Measurements from ENCODE around the gene CCPG1.

- no peak for TF ChIP-seq CTCF (IDR thresholded peaks at IDR 0.05; ENCODE audit: low read depth, low read length)
- TF ChIP-seq EZH2phosphoT487 (IDR thresholded peaks at IDR 0.05; ENCODE audit: low read depth): no peak
These were observed 50.4 kb downstream of the CCPG1 start for GRCh38 chr15:55357774-55358173.

Data from OCI-LY3 (cell line).